ENCODE results near the gene PFDN6.

Gene PFDN6

DNA sequence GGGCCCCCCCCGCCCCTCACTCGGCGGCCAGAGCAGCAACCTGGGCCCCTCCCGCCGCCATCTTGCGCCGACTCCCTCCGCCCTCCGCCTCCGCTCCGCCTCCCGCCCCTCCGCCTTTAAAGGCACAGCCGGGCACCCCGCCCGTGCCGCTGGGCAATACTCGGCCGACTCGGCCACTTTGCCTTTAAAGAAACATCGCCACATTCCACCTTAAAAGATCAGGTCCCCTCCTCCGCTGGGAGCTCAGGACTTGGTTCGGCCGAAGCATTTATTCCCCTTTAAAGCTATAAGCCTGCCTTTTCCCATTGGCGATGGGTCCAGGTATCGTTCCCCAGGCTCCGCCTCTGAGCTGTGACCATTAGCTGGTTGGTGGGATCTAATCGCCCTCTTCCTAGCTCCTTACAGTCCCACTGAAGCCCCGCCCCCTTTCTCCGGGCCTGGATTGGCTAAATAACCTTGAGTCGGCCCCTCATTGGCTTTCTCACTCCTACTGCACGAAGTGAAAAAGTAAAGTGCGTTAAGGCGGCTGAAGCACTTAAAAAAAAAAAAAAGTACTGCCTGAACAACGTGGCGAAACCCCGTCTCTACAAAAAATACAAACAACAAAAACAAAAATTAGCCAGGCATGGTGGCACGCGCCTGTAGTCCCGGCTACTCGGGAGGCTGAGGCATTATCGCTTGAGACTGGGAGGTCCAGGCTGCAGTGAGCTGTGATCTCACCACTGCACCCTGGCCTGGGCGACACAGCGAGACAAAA, 28.4 kb downstream of the PFDN6 start, which contains the start of gene ZBTB22:
Gene ZBTB22, minus strand, starts transcription at position 76 of the 757 bp plus-strand sequence. CDS start 828 bp downstream, outside the sequence.
- peak; percentile 100 for DNase-seq
- Histone ChIP-seq H3K4me3 (peak within 1 kb of the TSS; percentile 54 to 55), H3K4me1 (peaks cover 0 to 62% (median 60%) of the 10 kb centered on the region in 4 donors), H3K36me3 (peaks cover 14 to 40% (median 27%) of the 10 kb centered on the region in 3 donors), H3K9me3 (no peaks in the 10 kb centered on the region), H3K27ac (peak within 1 kb of the TSS; percentile 77 to 83), H3K27me3 (no peaks in the 10 kb centered on the region)
- TF ChIP-seq, protein P1, sequence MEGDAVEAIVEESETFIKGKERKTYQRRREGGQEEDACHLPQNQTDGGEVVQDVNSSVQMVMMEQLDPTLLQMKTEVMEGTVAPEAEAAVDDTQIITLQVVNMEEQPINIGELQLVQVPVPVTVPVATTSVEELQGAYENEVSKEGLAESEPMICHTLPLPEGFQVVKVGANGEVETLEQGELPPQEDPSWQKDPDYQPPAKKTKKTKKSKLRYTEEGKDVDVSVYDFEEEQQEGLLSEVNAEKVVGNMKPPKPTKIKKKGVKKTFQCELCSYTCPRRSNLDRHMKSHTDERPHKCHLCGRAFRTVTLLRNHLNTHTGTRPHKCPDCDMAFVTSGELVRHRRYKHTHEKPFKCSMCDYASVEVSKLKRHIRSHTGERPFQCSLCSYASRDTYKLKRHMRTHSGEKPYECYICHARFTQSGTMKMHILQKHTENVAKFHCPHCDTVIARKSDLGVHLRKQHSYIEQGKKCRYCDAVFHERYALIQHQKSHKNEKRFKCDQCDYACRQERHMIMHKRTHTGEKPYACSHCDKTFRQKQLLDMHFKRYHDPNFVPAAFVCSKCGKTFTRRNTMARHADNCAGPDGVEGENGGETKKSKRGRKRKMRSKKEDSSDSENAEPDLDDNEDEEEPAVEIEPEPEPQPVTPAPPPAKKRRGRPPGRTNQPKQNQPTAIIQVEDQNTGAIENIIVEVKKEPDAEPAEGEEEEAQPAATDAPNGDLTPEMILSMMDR (IDR thresholded peaks at IDR 0.05) = peak in 1 of 2 experiments; percentile 23
- intact Hi-C loops (cut with DNase I; ENCODE audit: low total_unique reads) = loop anchor here (10.0 kb wide), 1 partner anchor 107 kb away; the partner anchor contains the start of gene SYNGAP1

- Histone ChIP-seq H3K4me1 (peaks cover 0 to 63% (median 61%) of the 10 kb centered on the region in 4 donors), H3K27ac (peak overlapping the region; percentile 77 to 83), H3K4me3 (peak overlapping the region; percentile 54 to 55), H3K9me3 (no peaks in the 10 kb centered on the region), H3K27me3 (no peaks in the 10 kb centered on the region), H3K36me3 (peaks cover 14 to 40% (median 27%) of the 10 kb centered on the region in 3 donors)
- DNase-seq = no peak
- intact Hi-C loops (cut with DNase I; ENCODE audit: low total_unique reads) = loop anchor here (10.0 kb wide), 1 partner anchor 106 kb away; the partner anchor contains the start of gene SYNGAP1
- TF ChIP-seq, protein P1 (IDR thresholded peaks at IDR 0.05) = no peak
Observed at GRCh38 chr6:33318426-33319073, 29.1 kb downstream of the PFDN6 start.

GRCh38 chr6:33319939-33320314, 30.5 kb downstream of the PFDN6 start:
- no peak overlapping the region for H3K4me3 ChIP-seq
- peak overlapping the region; percentile 15 to 94 for H3K27ac ChIP-seq
- no peaks in the 10 kb centered on the region for H3K27me3 ChIP-seq
- no peak for DNase-seq
- TF ChIP-seq, protein P1 (IDR thresholded peaks at IDR 0.05) = no peak
- H3K4me1 ChIP-seq = peaks cover 0 to 64% (median 61%) of the 10 kb centered on the region in 4 donors
- H3K36me3 ChIP-seq = peaks cover 14 to 40% (median 27%) of the 10 kb centered on the region in 3 donors
- intact Hi-C loops (cut with DNase I; ENCODE audit: low total_unique reads) = loop anchor here (10.0 kb wide), 1 partner anchor 105 kb away; the partner anchor contains the start of gene SYNGAP1
- H3K9me3 ChIP-seq = no peaks in the 10 kb centered on the region

- DNase-seq = peak; percentile 69 to 80
- Histone ChIP-seq H3K27ac (peak overlapping the region; percentile 15 to 94), H3K27me3 (no peaks in the 10 kb centered on the region), H3K36me3 (peaks cover 14 to 40% (median 27%) of the 10 kb centered on the region in 3 donors), H3K4me3 (peak overlapping the region in 1 of 2 donors; percentile 64), H3K4me1 (peaks cover 0 to 59% (median 56%) of the 10 kb centered on the region in 4 donors), H3K9me3 (no peaks in the 10 kb centered on the region)
- intact Hi-C loops (cut with DNase I; ENCODE audit: low total_unique reads) = no loop called here
- TF ChIP-seq, protein P1 (IDR thresholded peaks at IDR 0.05) = no peak
Observed at GRCh38 chr6:33320315-33321181, 31.1 kb downstream of the PFDN6 start.

DNA sequence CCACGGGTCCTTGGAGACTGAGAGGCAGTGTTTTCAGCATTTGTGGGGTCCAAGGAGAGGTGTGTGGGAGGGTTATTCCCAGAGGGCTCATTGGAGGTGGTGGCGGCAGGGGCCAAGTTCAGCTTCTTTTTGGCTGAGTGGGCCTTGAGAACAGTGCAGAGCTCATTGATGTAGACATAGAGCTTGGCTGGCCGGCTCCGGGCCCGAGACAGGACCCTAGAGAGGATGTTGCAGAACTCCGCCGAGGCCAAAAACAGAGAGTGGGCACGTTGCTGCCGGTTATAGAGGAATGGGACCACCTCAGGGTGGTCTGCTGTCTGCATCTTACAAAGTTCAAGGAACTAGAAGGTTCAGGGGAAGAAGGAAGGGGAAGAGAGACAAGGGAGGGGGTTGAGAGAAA, 31.8 kb downstream of the PFDN6 start:
- H3K27ac ChIP-seq = peak overlapping the region; percentile 83 to 94
- intact Hi-C loops (cut with DNase I; ENCODE audit: low total_unique reads) = no loop called here
- peak overlapping the region in 1 of 2 donors; percentile 64 for H3K4me3 ChIP-seq
- no peaks in the 10 kb centered on the region for H3K9me3 ChIP-seq
- no peak for DNase-seq
- TF ChIP-seq, protein P1 (IDR thresholded peaks at IDR 0.05) = no peak
- peaks cover 0 to 58% (median 53%) of the 10 kb centered on the region in 4 donors for H3K4me1 ChIP-seq
- H3K27me3 ChIP-seq = no peaks in the 10 kb centered on the region
- H3K36me3 ChIP-seq = peaks cover 14 to 33% (median 27%) of the 10 kb centered on the region in 3 donors

All from tibial artery (tissue), 4 donors.